ENCODE data around the gene STX16.
A peak's percentile ranks its signal among the peaks of the same experiment; 100 is the strongest.

STX16 gene

DNA sequence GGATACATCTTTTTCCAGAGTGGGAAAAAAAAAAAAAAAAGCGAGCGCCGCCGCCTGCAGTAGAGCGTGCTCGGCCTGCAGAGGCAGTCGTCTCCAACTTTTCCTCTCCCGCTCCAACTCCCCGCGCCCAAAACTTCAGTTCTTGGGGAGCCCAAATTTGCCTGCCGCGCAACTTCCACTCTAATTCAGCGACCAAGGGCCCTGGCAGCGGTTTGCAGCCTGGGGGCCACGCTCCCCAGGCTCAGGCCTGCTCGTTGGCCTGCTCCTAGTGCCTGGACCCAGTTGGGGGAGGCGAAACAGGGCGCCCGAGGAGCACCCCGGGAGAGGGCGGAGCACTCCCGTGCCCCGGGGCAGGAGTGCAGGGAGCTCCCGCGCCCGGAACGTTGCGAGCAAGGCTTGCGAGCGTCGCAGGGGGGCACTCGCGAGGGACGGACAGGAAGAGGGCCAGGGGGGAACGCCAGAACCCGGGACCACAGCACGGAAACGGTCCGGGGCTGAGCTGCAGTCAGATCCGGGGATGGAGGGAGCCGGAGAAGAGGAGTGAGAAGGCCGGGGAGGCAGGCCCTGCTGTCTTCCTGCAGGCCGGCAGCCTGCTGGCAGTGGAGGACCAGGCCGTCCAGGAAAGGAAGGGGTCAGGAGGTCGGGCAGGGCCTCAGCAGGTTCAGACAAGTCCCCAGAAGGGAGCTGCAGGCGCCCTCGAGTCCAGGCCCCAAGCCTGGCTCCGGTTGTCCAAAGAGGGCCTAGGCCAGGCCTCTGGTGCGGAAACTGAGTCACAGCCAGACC is at the start of gene STX16:
STX16 (plus strand) TSS at position 508 of the 783 bp plus-strand sequence. CDS start 724 bp downstream, outside the sequence.
- DNase-seq = peak; percentile 96

GRCh38 chr20:58602124-58602523 is 49.0 kb upstream of the STX16 start:
- no peak for DNase-seq

DNA sequence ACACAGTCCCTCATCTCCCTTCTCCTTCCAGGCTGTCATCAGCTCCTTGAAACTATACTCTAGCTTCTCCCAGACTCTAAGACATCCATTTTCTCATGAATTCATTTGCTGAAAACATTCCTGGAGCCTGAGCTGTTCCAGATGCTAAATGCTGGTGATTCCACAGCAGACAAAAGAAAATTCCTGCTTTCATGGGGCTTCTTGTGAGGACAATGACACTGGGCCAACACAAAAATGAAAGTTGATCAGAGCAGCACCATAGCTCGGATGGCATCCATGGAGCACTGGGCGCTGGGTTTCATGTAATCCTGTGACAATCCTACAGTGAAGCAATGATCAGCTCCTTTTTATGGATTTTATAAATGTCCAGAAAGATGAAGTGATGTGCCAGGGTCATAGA is 47.4 kb upstream of the STX16 start:
- no peak for DNase-seq

DNA sequence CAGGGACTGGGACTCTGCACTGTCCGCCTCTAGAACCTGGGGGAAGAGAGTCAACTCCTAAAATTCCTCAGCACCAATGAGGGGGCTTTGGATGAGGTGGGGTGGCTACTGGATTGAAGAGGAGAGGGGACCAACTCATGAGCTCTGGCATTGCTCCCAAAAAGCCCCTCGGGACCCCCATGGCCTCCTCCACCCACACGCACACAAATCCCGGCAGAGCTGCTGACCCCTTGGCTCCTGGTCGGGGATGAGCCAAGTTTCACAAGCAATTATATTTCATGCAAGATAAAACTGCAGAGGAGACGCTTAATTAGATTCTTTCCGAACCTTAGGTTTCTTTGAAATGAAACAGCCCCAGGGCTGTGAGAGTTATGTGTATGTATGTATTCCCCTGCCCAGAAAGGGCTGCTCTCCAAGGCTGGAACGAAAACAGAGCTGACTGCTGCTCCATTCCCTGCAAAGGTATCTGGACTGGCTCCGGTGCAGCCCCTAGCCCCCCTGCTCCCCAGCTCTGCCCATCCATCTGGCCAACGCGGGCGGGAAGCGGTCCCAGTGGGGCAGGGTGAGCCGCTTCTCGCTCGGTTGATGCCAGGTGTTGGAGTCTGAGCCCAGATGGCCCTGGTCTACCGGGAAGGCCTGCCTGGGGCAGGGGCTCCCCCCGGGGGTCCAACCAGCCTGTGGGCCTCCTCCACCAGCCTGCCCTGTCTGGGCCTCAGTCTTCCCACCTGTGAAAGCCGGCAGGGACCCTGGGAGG is 46.8 kb upstream of the STX16 start:
- no peak for DNase-seq

- no peak for DNase-seq
Measured at GRCh38 chr20:58605292-58606065, 45.6 kb upstream of the STX16 start.

- no peak for DNase-seq
Measured at GRCh38 chr20:58606184-58606583, 44.9 kb upstream of the STX16 start.

GRCh38 chr20:58608096-58608840 is 42.8 kb upstream of the STX16 start:
- DNase-seq = no peak

GRCh38 chr20:58609026-58609425 is 42.1 kb upstream of the STX16 start:
- DNase-seq = no peak

GRCh38 chr20:58610071-58610800 is 40.8 kb upstream of the STX16 start:
- DNase-seq = no peak

- DNase-seq = no peak
Measured at GRCh38 chr20:58610811-58611210, 40.3 kb upstream of the STX16 start.

- DNase-seq = no peak
Measured at GRCh38 chr20:58611236-58612030, 39.6 kb upstream of the STX16 start.

DNA sequence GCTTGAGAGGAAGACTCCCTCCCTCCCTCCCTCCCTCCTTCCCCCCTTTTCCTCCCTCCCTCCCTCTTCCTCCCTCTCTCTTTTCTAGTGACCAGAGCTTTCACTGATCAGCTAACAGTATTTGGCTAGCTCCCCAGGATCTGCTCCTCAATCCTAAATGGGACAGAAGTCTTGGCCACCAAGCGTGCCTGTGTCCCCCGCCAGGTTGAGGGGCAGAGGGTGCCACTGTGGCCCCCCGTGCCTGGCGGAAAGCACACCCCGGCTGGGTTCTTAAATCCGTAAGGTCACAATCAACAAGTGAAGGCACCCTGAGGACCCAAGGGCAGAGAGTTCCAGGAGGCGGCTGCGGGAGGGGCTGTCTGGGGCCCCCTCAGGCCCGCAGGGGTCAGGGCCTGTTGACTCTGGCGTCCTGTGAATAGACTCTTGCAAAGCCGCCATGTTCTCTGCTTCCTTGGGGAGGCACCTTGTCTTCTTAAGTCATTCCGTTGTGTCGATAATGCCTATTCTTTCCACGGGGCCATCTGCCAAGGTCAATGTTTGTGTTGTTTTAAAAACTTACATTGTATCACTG is 38.9 kb upstream of the STX16 start:
- DNase-seq = no peak

GRCh38 chr20:58613061-58613854 is 37.8 kb upstream of the STX16 start:
- DNase-seq = no peak

DNA sequence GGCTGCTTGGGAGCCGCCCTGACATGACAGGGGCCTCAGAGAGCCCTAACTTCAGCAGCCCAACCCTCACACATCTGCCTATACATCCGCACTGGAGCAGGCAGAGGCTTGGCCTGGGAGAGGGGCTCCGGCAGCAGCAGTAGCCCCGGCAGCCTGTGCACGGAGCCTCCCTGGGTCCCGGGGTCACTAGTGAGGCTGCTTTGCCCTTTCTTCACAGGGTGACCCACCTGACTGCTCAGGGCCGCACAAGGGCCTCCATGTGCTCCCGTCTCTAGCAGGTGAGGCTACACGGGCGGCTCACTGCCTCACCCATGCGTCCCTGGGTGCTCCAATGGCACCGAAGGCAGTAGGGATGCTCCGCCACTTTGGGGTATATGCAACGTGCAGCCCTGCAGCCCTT is 36.7 kb upstream of the STX16 start:
- DNase-seq = no peak

DNA sequence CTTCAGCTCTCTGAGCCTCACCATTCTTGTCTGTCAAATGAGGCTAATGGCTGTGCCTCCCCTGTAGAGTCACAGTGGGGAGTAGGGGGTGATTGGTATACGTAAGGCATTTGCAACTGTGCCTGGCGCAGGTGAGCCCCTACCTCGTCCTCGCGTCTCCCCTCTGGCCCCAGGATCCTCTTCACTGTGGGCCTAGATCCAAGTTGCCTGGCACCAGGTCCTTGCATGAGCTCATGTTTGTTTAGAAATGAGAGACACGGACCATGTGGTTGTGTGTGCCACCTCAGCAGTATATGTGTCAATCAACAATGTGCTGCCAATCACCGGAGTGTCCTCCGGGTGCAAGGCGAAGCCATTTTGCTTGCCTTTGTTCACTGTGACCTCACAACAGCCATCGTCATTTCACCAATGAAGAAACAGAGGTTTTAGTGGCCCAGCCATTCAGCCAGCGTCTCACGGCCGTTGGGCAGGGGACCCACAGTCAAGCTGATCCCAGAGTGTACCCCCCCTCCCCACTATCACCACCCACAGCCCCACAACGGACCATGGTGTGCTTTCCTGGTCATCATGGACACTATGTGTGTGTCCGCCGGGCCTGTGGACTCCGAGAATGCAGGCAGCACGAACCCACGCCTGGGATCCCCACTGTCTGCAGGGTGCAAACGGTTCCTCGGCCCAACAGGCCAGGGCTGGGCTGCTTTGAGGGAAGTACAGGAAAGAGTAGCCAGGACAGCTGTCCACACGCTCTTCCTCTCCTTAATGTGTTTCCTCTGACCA is 35.9 kb upstream of the STX16 start:
- no peak for DNase-seq

GRCh38 chr20:58616411-58616810 is 34.7 kb upstream of the STX16 start:
- no peak for DNase-seq

GRCh38 chr20:58617158-58617557 is 33.9 kb upstream of the STX16 start:
- no peak for DNase-seq

DNA sequence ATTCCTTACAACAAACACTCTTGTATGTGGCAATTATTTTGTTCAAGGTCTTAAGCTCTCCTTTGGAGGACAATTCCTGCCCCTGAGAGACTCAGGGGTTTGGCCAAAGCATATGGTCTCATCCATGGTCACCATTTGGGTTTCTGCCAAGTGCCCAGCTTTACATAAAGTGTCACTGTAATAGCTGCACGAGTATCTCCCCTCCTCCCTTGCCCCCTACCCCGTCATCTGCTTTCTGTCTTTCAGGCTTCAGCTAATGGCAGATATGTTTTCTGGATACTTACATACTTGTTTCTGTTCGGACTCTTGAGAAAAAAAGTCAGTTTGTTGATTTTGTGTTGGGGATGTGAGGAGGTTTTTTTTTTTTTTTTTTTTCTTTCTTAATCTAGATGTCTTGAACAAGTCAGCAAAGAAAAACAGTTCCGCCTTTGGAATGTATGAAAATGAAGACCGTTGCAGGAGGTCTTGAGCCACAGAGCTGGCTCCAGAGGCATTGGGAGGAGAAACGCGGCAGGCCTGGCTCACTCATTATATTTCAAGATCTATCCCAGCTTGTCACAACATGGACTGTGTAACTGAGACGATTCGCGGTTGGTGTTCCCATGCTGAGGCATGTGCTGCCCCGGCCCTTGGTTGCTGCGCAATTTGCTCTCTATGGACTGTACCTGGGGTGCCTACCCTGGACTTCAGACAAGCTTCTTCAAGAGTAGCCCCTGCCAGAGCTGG is 32.6 kb upstream of the STX16 start:
- DNase-seq = no peak

Measured in NCI-H345 (cell line).